HPDE6-E6E7 (cell line): ENCODE measurements around the gene CMTM7.
"Not testable (repeated sequence)": the region's sequence is repeated elsewhere in the genome, so short reads cannot be mapped to it uniquely, and the experiment has no call there.

ENCODE experiments used
- DNase-seq: peaks from one replicate; pipeline ENCODE4 v3.0.0; 2011; ENCODE audit warnings: missing footprints; ENCODE audit errors: extremely low spot score

CMTM7 gene

DNA sequence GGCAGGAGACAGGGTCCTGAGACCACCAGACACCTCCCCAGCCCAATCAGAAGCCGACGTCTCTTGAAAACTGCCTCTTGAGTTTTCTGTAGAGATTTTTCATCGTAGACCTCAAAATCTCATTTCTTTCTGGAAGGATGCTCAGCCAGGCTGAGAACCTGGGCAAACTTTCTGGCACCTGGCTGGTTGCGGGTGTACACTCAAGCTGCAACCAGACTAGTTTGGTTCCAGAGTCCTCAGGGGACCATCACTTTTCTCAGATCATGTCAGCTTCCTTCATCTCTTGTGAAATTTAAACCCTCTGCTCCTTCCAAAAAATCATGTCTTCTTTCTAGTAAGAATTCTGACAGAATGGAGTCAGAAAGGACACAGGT is 45.1 kb downstream of the CMTM7 start:
- DNase-seq, result no peak

DNA sequence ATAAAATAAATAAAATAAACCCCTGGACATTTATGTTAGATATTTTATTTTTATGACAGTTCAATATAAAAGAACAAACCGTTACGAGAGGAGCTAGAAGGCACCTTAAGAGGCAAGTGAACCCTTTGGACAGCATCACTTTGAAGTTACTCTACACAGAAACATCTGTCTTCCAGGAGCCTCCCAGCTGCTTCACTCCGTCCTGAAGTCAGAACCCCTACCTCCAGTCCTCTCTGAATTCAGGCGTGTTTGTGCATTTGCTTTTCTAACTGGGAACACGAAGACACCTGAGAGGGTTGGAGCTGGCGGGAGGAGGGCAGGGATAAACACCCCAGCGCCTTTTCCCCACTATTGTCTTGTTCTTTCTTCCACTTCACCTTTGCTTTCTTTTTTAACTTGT is 46.2 kb downstream of the CMTM7 start:
- DNase-seq, result no peak

DNA sequence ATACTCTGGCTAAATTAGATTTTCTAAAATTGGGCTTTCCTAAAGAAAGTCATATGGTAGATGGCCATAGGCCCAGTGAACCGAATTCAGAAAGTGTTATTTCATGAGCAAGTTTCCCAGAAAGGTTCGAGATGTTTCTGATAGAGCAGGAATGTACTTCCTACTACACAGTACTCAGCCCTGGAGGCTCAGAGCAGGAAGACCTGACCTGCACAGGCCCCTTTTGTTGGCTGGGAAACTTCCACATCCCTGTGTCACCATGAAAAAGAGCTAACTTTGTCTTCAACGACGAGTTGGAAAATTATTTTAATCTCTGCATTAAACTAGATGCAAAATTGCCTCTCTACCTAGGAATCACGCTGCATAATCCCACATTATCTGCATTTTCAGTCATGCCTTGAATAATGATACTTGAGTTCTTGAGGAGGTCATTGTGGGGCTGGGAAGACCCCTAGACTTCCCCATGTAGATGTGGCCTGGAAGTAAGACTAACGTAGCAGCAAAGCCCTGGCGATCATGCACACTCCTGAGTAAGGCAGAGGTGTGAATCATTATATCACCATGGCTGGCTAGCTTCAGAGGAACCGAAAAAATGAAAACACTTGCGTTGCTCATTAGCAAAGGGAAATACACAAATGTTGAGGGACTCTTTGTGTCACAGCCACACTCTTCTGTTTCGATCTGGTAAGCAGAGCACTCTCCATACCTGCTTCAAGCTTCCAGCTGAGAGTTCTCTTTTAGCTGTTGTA is 47.1 kb downstream of the CMTM7 start:
- DNase-seq, result no peak

DNA sequence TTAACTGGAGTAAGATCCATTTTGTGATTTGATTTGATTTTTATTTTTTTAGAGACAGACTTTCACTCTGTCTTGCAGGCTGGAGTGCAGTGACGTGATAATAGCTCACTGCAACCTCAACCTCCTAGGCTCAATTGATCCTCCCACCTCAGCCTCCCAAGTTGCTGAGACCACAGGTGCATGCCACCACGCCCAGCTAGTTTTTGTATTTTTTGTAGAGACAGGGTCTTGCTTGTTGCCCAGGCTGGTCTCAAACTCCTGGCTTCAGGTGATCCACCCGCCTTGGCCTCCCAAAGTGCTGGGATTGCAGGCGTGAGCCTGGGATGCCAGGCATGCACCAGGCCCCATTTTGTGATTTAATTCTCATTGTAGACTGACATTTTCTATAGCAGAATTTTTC is 47.8 kb downstream of the CMTM7 start:
- not testable (repeated sequence) for DNase-seq

DNA sequence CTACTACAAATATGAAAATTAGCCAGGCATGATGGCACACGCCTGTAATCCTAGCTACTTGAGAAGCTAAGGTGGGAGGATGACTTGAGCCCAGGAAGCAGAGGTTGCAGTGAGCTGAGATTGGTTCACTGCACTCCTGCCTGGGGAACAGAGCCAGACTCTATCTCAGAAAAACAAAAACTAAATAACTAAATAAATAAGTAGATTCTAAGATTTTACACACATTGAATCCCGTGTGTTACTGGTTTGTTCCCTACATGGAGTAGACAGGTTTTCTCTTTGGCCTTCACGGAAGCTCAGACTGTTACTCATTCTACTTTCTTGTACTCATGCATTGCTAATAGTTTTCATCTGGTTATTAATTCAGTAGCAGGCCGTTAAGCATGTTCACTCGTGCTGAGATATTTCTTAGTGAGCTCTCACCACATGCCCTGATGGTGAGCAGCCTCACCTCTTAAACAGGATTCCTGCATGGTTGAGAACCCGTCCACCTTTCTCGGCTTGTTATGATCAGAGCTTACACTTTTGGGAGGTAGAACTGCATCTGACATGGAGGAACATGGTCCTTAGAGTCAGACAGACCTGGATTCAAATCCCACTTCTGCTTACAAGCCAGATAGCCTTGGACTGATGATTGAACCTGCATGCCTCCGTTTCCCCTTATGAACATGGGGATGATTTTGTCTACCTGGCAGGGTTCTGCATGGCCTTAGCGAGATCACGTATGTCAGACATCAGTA is 49.1 kb downstream of the CMTM7 start:
- DNase-seq, result peak; percentile 22

DNA sequence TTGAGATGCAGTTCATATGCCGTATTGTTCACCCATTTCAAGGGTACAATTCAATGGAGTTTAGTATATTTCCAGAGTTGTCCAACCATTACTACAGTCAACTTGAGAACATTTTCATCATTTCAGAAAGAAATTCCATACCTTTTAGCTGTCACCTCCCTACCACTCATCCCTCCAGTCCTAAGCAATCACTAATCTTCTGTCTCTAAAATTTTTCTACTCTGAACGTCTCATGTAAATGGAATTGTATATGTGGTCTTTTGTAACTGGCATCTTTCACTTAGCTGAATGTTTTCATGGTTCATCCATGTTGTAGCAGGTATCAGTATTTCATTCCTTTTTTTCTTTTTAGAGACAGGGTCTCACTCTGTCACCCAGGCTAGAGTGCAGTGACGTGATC is 51.1 kb downstream of the CMTM7 start:
- no peak for DNase-seq

DNA sequence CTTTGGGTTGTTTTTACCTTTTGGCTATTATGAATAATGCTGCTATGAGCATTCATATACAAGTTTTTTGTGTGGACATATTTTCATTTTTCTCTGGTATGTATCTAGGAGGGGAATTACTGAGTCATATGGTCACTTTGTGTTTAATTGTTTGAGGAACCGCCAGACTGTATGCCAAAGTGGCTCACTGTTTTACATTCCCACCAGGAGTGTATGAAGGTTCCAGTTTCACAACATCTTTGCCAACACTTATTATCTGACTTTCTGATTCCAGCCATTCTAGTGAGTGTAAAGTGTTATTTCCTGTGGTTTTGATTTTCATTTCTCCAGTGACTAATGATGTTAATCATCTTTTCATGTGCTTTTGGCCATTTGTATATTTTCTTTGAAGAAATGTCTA is 51.8 kb downstream of the CMTM7 start:
- DNase-seq, result no peak

DNA sequence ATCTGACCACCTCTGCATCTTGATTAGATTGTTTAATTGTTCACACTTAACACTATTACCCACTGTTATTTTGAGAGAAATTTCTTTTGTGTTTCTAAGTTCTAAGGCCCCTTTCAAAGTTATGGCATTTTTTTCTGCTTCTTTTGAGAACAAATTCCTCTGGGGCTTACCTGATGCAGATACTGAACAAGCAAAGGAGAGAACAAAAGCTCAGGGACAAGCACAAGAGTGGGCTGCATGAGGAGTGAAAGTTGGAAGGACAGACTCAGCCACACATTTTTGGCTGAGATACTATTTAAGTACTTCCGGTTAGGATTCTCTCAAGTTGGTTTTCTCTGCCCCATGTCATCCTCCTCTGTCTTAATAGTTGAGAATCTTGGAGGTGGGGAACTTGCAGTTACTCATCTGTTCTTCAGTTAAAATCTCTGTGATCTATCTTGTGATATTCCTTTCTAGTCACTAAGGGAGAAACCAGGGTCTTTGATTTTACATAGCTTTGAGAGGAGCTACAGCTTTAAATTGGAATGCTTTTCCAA is 56.3 kb downstream of the CMTM7 start:
- DNase-seq, result no peak

DNA sequence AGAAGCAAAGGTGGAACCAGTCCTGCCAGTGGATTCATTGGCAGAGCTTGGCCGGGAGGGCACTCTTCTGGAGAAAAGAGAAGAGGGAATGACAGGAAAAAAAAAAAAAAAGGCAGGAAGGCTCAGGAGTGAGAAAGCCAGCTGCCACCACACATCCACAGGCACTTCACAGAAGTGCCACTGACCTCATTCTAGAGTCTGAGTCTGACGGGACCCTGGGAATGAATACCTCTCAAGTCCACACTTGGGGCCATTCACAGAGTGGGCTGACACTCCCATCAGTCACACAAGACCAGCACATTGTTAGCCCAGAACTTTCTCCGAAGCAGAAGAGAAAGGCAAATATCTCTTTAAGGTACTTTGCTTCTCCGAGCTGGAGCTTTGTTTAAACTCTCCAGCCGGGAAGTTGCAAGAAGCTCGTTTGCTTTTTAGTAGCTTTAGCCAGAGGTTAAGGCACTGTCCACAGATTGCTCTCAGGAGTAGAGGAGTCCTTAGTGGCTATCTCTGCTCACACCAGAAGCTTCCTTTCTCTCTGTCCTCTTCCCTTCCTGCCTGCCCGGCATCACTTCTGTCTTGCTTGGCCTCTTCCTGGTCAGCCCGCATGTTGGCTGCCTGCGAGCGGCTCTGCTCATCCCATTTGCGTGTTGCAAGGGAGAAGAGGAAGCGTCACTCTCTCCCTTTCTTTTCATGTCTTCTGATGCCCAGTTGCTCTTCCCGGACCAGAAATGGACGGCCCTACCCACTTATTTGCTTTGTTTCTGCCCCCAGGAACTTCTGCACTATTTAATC is 57.2 kb downstream of the CMTM7 start:
- DNase-seq, result no peak

DNA sequence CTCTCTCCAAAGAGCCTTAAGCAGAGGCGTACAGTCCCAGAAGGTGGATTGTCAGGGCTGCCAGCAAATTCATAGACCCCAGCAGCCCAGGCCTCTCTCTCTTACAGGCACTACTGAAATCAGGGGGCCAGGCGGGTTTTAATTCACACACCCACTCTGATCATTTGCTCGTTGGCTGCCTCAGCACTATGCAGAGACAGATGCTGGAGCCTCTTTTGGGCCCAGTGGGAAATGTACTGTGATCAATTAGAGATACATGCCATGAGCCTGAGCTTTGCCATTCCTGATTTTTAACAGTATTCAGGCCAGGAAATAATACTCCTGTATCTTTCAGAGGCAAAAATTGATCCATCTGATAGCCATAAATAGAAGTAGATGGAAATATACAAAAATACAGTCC is 58.0 kb downstream of the CMTM7 start:
- no peak for DNase-seq

DNA sequence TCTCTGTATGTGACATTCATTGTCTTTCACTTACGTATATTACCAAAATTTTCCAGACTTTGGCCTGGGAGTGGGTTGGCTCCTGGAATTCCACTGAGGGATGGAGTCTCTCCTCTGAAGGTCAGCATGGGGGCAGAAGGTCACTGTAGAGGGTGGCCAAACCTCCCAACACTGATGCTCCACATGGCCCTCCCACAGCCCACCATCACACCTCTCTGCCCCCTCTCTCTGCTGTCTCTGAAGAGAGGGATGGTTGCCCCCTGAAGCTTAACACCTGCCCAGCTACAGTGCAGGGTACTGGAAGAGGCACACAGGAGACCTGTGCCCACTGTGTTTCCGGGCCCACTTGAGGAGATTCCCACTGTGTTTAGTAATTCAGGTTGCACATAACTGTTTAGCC is 58.8 kb downstream of the CMTM7 start:
- no peak for DNase-seq

DNA sequence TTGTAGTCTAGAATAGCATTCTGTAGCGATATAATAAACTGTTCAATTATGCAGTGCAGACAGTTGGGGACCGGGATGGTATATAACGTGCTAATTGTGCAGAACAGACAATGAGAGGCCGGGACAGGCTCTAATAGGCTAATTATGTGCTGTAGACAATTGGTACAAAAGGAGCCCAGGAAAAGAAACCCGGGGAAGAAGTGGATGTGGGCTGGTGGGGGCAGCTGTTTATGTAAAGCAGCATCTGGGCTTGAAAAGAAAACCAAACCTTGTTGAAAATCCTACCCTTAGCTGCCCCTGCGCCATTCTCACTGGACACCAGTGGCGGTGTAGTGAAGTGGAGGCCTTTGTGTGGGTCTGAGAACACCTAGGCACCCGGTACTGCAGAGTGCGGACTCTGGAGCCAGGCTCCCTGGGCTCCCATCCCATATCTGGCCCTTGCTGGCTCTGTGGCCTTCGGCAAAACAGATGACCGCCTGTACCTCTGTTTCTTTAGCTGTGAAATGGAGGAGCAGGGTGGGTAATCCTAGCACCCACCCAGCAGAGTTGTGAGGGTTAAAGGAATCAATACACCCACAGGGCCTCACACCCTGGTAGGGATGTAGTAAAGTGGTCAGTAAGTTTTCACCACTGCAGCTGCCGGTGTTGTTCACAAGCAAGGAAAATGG is 59.5 kb downstream of the CMTM7 start:
- DNase-seq, result no peak

DNA sequence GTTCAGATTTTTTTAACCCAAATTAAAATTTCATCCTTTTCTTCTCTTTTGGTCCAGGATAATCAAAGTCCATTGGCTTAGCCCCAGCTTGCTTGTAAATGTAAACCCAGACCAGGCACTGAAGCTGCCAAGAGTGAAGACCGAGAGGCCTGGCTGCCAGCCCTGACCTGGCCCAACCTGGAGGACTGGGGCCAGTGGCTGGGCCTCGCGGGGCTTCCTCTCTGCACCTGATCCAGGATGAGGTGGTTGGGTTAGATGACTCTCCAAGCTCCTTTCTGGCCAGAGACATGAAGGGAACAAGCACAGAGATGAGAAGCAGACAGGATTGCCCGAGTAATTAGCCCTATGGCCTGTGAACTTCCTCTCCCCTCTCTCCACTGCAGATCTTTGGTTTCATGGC is 60.4 kb downstream of the CMTM7 start:
- DNase-seq, result no peak

DNA sequence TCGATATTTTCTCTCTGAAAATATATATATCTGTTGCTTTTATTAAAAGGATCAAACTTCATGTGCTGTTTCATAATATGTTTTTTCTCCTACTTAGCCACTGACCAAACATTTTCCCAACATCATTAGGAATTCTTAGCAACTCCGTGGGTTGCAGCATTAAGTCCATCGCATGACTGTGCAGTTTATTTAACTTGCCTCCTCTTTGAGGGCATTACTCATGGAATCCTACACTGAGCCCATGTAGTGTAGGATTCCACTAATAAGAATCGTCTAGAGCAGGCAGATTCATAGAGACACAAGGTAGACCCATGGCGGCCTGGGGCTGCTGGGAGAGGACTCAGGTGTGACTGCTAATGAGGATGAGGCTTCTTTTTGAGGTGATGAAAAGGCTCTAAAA is 61.7 kb downstream of the CMTM7 start:
- no peak for DNase-seq

DNA sequence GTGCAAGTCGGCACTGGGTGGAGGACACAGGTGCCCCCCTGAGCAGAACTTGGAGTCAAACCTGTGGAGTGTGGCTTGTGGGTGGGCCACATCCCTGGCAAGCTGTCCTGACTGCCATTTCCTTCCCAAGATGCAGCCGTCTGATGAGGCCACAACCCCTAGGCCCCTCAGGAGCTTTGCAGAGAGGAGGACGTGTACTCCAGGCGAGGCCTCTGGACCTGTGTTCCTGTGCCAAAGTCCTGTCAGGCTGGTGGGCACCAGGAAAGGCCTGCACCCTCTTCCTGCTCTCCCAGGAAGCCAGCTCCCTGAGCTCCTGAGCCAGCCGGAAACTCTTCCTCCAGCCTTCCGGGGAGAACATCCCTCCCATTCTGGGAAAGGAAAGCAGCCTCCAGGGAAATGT is 62.5 kb downstream of the CMTM7 start:
- no peak for DNase-seq

DNA sequence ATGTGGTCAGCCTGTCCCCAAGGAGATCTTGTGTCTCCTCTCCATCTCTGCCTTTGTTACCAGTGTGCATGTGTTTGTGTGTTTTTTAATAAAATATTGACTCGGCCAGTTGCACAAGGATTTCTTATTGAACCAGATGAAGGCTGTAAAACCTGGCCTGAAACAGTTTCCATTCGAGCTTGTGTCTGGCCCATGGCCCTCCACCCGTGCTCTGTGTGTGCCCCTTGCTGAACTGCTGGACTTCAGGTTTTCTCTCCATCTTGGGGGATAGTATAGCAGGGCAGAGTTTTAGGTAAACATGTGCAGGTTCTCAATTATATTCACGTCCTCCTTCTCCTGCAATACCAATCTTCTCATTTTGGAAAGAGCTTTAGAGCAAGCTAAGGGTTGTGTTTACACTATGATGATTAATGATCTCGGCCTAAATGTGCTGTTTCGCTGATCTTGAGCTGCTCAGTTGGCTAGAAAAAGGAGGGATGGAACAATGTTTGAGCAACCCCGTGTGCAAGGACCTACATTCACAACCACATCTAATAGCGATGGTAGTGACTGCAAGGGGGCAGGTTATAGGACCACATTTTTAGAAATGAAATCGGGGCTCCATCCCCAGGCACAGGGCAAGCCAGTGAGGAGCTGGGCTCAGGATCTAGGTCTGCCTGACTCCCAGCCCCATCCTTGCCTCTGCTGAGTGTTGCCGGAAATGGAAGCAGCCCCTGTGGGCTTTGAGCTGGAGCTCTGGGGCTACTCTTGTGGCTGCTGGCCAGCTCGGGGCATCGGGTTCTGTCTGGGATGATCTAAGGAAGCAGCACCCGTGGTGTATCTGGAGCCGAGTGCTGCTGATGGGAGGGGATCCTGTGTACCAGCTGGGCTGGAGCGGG is 63.3 kb downstream of the CMTM7 start:
- DNase-seq, result no peak

DNA sequence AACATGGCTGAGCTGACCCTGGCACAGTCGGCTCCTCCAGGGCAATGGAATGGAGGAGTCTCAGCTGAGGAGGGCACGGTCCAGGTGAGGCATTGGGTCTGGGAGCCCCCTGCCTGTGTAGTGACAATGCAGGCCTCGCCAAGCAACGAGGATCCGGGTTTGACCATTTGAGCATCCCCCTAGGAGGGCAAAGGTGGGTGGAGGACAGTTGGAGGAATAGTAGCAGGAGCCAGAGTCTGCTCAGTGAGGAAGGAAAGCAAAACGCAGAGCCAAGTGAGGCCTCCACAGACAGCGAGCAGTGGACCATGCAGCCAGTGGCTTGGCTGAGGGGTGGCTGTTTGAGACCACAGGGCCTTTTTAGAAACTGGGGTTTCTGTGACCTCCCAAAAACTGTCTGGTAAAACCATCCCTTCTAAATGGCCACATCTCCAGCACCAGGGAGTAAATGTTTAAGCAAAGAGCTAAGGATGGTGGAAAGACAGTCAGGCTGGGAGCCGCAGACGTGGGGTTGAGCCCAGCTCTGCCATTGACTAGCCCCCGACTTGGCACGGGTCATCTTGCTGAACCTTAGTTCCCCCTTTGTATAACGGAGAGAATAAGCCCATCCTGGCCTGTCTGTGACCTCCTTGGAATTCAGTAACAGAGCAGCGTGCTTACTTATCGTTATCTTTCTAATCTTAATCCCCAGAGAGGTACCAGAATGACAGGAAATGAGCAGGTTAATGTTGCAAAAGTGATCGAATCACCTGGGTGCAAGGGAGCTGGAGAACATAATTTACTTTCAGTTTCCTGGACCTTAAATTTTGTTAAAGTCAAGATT is 64.2 kb downstream of the CMTM7 start:
- DNase-seq, result no peak

DNA sequence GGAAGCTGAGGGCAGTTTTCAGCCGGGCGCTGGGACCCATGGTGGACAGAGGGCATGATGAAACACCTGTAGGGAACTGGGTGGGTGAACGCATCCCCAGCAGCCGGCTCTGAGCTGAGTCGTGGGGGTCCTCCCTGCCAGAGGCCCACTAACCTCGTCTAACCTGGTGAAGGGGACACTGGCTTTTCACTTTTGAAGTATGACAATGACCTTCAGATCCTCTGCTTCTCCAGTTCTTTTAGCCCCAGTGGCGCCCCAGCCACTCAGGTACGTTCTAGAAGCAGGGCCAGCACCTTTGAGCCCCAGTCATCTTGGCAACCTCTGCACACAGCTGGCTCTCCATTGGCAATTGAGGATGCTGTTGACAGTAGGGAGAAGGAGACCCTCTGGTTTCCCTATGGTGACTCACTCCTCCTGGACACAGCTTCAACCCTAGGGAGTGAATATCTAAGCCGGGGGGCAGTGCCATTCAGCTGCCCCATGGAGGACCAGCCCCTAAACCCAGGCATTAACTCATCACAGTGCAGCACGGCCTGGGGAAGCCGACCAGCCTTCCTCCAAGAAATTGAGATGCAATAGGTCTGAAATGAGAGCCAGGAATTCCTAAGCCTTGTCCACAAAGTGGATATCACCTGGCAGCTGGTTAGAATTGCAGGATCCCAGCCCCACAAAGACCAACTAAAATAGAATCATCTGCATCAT is 64.9 kb downstream of the CMTM7 start:
- DNase-seq, result no peak

DNA sequence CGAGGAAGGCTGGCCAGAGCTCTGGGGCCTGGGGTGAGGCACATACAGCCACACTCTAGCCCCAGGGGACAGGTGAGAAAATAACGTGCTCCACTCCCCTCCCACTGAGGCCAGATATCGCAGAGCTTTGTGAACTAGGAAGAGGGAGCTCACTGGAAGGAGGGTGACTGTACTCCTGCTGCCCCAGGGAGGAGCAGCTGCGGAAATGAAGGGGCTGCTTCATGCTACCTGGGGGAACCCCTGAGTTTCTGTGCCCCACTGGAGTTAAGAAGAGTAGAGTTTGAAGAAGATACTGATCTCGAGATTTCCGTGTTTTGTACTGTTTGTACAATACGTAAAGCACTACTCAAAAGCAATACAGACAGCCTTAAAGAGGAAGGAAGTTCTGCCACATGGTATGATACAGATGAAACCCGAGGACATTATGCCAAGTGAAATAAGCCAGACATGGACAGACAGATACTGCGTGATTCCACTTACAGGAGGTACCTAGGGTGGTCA is 66.4 kb downstream of the CMTM7 start:
- DNase-seq, result no peak
